SK-N-MC (cell line): ENCODE measurements around the gene CDC25B.

Experiments
- EZH2 ChIP-seq: fragments of 200-600 bp; sonication (generic); IDR thresholded peaks from one replicate; pipeline ENCODE4 v1.6.1; 2017; ENCODE audit warnings: antibody characterized with exemption
- POLR2AphosphoS5 ChIP-seq: IDR thresholded peaks from 2 replicates; pipeline ENCODE4 v1.6.1; 2012; ENCODE audit warnings: mild to moderate bottlenecking, low read depth, low read length, borderline replicate concordance

DNA sequence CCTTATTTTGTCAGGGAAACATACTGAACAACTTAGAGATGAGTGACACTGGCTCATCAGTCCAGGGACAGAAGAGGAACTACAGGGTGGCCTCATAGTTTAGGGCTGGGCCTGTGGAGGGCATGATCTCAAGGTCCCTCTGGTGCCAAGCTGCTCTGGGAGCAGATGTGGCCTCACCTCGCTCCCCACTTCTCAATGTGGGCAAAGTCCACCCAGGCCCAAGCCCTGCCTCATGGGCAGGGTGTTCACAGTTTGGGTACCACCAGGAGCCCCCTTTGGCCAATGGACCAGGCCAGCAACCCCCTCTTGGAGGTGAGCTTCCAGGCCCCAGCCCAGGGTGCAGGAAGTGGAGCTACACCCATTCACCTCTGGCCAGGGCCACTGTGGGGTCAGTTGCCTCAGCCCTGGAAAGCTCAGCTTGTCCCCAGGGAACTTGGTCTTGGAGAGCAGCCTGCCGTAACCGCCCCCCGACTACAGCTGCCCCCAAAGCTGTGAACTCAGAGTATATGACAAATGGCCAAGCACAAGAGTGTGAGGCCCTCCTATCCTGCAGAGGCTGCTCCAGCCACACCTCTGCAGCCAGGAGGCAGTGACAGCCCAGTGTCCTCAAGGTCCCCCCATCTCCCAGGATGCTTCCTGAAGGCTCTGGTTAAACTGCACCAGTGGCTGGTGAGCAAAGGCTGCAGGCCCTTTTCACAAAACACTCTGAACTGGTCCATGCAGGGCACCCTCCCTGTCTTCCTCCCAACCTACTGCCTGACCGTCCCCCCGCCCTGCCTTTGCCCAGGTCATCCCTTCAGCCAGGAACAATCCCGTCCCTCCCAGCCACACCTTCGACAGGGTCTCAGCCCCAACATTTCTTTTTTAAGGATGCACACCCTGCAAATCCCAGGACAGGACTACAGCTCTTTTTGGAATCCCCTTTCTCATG is 32.2 kb upstream of the CDC25B start:
- TF ChIP-seq EZH2 (no peak), POLR2AphosphoS5 (no peak)
